ENCODE measurements around the gene NLGN4X.
A peak's percentile ranks its signal among the peaks of the same experiment; 100 is the strongest.

The NLGN4X gene

DNA sequence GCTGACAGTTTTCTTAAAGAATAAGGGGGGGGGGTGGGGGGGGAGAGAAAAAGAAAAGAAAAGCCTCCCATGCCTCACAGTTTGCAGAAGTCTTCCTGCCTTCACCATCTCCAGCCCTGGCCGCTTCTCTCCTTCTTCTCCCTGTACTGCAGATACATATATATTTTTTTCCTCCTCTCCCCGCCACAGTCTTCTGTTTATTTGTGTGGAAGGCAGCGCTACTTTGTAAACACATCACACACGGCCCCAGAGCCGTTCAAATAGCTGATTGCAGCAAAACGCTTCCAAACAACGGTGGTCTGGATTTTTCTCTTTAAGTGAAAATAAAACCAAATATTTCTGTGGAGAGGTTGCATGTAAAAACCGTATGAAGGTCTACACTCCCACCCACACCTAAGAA, 732 bp downstream of the NLGN4X start:
- H3K4me3 ChIP-seq, result peak overlapping the region; percentile 29 to 50
- intact Hi-C loops (cut with DNase I; ENCODE audit: low total_unique reads), result no loop called here
- TF ChIP-seq, protein P1, sequence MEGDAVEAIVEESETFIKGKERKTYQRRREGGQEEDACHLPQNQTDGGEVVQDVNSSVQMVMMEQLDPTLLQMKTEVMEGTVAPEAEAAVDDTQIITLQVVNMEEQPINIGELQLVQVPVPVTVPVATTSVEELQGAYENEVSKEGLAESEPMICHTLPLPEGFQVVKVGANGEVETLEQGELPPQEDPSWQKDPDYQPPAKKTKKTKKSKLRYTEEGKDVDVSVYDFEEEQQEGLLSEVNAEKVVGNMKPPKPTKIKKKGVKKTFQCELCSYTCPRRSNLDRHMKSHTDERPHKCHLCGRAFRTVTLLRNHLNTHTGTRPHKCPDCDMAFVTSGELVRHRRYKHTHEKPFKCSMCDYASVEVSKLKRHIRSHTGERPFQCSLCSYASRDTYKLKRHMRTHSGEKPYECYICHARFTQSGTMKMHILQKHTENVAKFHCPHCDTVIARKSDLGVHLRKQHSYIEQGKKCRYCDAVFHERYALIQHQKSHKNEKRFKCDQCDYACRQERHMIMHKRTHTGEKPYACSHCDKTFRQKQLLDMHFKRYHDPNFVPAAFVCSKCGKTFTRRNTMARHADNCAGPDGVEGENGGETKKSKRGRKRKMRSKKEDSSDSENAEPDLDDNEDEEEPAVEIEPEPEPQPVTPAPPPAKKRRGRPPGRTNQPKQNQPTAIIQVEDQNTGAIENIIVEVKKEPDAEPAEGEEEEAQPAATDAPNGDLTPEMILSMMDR (IDR thresholded peaks at IDR 0.05), result no peak
- H3K4me1 ChIP-seq, result peaks cover 0 to 29% (median 7%) of the 10 kb centered on the region in 4 donors
- peaks cover 0 to 12% of the 10 kb centered on the region in 2 donors for H3K27me3 ChIP-seq
- H3K36me3 ChIP-seq, result no peaks in the 10 kb centered on the region
- H3K27ac ChIP-seq, result no peak overlapping the region
- no peak for DNase-seq
- no peaks in the 10 kb centered on the region for H3K9me3 ChIP-seq

DNA sequence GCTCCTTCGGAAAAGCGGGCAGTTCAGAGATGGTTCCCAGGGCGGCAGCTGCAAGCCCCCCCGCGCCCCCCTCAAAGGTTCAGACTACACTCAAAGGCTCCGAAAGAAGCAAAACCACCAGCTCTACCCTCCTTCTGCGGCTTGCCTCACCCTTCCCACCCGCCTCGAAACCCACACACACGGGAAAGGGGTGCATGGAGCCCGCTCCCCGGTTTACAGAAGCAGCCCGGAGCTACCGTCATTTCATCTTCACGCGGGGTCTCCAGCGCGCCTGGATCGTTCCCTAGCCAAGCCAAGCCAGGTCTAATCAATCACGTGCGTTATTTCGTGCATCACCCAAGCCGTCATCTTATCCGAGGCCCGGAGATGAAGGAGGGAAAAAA, 1.2 kb downstream of the NLGN4X start:
- Histone ChIP-seq H3K36me3 (no peaks in the 10 kb centered on the region), H3K27me3 (peaks cover 0 to 12% of the 10 kb centered on the region in 2 donors), H3K4me3 (peak overlapping the region; percentile 29 to 50), H3K27ac (no peak overlapping the region), H3K9me3 (no peaks in the 10 kb centered on the region), H3K4me1 (peaks cover 0 to 29% (median 7%) of the 10 kb centered on the region in 4 donors)
- DNase-seq, result no peak
- intact Hi-C loops (cut with DNase I; ENCODE audit: low total_unique reads), result no loop called here
- TF ChIP-seq, protein P1 (IDR thresholded peaks at IDR 0.05), result no peak

DNA sequence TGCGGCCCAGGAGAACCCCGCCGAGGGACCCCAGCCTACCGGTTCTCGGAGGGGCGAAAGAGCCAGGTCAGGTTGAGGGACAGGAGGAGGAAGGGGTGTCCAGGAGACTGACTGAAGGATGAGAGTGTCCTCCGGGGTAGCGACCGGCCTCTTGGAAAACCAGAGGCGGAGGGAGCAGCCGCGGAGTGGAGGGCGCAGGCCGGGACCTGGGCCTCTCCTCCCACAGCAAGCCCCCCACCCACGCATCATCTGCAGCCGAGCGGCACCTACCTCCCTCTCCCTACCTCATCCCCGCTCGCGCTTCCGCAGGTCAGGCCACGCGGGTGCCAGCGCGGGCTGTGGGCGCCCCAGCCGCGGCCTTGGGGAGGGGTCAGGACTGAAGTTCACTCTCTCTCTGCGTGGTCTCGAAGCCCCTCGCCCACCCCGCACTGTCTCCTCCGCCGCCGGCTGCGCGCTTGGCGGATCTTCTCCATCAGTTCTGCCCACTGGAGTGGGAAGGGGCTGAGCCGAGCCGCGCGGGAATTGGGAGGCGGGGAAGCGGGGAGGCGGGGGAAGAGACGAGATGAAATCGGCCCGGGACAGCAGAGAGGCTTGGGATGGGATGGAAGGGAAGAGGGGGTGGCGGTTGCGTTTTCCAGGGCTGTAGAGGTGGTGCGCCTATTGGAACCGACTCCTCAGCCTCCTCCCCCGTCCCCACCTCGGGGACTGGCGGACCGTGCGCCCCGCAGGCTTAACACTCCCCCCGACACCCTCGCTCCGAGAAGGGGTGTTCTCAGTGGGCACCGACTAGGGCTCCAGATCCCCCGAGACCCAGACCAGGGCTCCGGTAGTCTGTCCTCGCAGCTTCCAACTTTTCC, 1.8 kb downstream of the NLGN4X start:
- Histone ChIP-seq H3K27me3 (peaks cover 0 to 12% of the 10 kb centered on the region in 2 donors), H3K27ac (no peak overlapping the region), H3K36me3 (no peaks in the 10 kb centered on the region), H3K4me3 (peak overlapping the region; percentile 29 to 50), H3K4me1 (peaks cover 0 to 29% (median 7%) of the 10 kb centered on the region in 4 donors), H3K9me3 (no peaks in the 10 kb centered on the region)
- no peak for DNase-seq
- TF ChIP-seq, protein P1 (IDR thresholded peaks at IDR 0.05), result no peak
- intact Hi-C loops (cut with DNase I; ENCODE audit: low total_unique reads), result no loop called here

DNA sequence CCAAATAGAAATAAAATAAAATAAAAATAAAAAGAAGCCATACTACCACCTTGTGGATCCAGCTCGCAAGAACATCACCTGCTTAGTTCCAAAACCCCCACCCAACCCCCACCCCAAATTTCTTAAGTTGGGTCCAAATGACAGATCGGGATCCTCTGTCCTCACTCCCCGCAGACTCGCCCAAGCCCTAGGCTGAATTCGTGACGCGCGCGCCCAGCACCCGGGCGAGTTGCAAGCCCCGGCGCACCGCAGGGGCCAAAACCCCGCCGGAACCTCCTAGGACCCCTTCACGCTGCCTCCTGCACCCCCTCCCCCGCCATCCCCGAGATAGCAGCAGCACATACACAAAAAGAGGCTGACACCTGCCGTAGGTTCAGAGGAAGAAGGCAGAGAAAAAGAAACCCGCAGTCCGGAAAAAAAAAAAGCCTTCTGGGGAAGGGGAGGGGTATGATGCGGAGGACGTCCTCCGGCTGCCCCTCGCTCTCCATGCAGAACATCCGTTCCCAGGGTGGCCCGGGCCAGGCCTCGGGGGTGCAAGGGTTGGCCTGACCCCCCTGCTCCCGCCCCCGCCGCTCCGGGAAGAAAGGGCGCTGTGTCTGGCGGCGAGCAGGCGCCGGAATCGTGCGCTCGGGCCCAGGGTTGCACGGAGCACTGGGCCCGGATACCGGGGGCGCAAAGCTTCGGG, 2.6 kb downstream of the NLGN4X start:
- Histone ChIP-seq H3K36me3 (no peaks in the 10 kb centered on the region), H3K9me3 (no peaks in the 10 kb centered on the region), H3K27me3 (peaks cover 0 to 12% of the 10 kb centered on the region in 2 donors), H3K4me1 (peaks cover 0 to 29% (median 7%) of the 10 kb centered on the region in 4 donors), H3K27ac (no peak overlapping the region), H3K4me3 (peak overlapping the region; percentile 29 to 50)
- DNase-seq, result no peak
- intact Hi-C loops (cut with DNase I; ENCODE audit: low total_unique reads), result no loop called here
- TF ChIP-seq, protein P1 (IDR thresholded peaks at IDR 0.05), result no peak

DNA sequence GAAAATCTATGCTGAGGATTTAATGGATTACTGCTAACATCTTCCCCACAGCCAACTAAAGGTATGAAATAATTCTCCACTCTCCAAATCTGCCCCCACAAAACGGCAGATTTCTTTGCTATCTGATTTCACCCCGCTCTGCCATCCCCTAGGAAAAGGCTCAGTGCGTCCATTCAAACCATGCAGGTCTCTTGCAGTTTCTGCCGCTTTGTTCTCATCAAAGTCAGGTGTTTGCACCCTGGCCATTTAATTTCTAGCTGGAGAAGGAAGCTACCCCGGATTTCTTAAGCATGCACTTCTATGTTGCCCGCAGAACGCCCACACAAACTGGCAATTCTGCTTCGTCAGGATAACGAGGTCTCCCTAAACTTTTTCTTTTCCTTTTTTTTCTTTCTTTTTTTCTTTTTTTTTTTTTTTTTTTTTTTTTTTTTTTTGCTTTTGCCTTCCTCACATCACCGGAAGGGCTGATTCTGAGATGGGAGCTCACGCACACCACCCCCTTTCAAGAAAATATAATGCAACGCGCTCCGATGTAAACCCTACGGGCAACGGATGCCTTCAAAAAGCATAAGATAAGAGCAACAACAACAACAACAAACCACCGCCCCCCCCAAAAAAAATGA, 3.3 kb downstream of the NLGN4X start:
- peak overlapping the region; percentile 29 to 50 for H3K4me3 ChIP-seq
- H3K4me1 ChIP-seq, result peaks cover 0 to 29% (median 7%) of the 10 kb centered on the region in 4 donors
- no peaks in the 10 kb centered on the region for H3K36me3 ChIP-seq
- intact Hi-C loops (cut with DNase I; ENCODE audit: low total_unique reads), result no loop called here
- peaks cover 0 to 12% of the 10 kb centered on the region in 2 donors for H3K27me3 ChIP-seq
- H3K27ac ChIP-seq, result no peak overlapping the region
- TF ChIP-seq, protein P1 (IDR thresholded peaks at IDR 0.05), result no peak
- no peak for DNase-seq
- H3K9me3 ChIP-seq, result no peaks in the 10 kb centered on the region

Data from tibial artery (tissue), 4 donors.